ENCODE measurements around the gene KRTAP2-1. TPM values are rescaled to one million over a fixed set of nuclear protein-coding genes. Genes with fewer than 3 reads are reported as not detected.

Gene KRTAP2-1
- total RNA-seq, 1 donor from 2014 or later = not detected

DNA sequence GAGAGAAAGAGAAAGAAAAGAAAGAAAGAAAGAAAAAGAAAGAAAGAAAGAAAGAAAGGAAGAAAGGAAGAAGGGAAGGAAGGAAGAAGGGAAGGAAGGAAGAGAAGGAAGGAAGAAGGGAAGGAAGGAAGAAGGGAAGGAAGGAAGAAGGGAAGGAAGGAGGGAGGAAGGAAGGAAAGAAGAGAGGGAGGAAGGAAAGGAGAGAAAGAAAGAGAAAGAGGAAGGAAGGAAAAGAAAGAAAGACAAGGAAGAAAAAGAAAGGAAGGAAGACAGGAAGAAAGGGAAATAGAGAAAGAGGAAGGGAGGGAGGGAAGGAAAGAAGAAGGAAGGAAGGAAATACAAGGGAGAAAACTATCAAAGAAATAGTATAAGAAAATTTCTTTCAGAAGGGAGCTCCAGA is 29.7 kb upstream of the KRTAP2-1 start:
- no peaks in the 10 kb centered on the region for H3K4me1 Mint-ChIP-seq (ENCODE audit: low read depth, unreplicated experiment)
- H3K27me3 Mint-ChIP-seq (ENCODE audit: unreplicated experiment) = peaks cover 6% of the 10 kb centered on the region
- TF ChIP-seq, protein P1, sequence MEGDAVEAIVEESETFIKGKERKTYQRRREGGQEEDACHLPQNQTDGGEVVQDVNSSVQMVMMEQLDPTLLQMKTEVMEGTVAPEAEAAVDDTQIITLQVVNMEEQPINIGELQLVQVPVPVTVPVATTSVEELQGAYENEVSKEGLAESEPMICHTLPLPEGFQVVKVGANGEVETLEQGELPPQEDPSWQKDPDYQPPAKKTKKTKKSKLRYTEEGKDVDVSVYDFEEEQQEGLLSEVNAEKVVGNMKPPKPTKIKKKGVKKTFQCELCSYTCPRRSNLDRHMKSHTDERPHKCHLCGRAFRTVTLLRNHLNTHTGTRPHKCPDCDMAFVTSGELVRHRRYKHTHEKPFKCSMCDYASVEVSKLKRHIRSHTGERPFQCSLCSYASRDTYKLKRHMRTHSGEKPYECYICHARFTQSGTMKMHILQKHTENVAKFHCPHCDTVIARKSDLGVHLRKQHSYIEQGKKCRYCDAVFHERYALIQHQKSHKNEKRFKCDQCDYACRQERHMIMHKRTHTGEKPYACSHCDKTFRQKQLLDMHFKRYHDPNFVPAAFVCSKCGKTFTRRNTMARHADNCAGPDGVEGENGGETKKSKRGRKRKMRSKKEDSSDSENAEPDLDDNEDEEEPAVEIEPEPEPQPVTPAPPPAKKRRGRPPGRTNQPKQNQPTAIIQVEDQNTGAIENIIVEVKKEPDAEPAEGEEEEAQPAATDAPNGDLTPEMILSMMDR (IDR thresholded peaks at IDR 0.05; ENCODE audit: partially characterized antibody, unreplicated experiment) = no peak
- H3K36me3 Mint-ChIP-seq (ENCODE audit: unreplicated experiment) = peaks cover 7% of the 10 kb centered on the region
- H3K9me3 Mint-ChIP-seq (ENCODE audit: unreplicated experiment) = peaks cover 7% of the 10 kb centered on the region
- no peak for DNase-seq
- no peak overlapping the region for H3K4me3 Mint-ChIP-seq (ENCODE audit: unreplicated experiment)
- no peak overlapping the region for H3K27ac Mint-ChIP-seq (ENCODE audit: unreplicated experiment)

DNA sequence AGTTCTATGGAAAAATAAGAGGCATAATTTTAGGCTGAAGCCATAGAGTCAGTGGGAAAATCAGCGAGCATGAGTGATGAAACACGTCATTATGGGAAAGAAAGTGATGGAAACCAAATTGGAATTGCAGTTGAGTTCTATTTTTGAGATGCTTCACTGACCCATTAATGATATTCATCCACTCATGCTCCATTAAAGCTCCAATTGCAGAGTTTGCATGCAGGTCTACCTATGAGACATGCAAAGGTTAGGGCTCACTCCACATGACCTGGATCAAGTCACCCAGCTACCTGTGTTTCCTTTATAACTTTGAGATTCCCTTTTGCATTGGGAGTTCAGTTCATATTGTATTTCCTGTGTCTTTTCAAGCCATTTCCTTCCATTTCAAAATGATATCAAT is 26.6 kb upstream of the KRTAP2-1 start:
- H3K4me3 Mint-ChIP-seq (ENCODE audit: unreplicated experiment) = no peak overlapping the region
- H3K27me3 Mint-ChIP-seq (ENCODE audit: unreplicated experiment) = peaks cover 8% of the 10 kb centered on the region
- peaks cover 9% of the 10 kb centered on the region for H3K9me3 Mint-ChIP-seq (ENCODE audit: unreplicated experiment)
- TF ChIP-seq, protein P1 (IDR thresholded peaks at IDR 0.05; ENCODE audit: partially characterized antibody, unreplicated experiment) = no peak
- peaks cover 5% of the 10 kb centered on the region for H3K4me1 Mint-ChIP-seq (ENCODE audit: low read depth, unreplicated experiment)
- peaks cover 8% of the 10 kb centered on the region for H3K36me3 Mint-ChIP-seq (ENCODE audit: unreplicated experiment)
- no peak overlapping the region for H3K27ac Mint-ChIP-seq (ENCODE audit: unreplicated experiment)
- DNase-seq = no peak

DNA sequence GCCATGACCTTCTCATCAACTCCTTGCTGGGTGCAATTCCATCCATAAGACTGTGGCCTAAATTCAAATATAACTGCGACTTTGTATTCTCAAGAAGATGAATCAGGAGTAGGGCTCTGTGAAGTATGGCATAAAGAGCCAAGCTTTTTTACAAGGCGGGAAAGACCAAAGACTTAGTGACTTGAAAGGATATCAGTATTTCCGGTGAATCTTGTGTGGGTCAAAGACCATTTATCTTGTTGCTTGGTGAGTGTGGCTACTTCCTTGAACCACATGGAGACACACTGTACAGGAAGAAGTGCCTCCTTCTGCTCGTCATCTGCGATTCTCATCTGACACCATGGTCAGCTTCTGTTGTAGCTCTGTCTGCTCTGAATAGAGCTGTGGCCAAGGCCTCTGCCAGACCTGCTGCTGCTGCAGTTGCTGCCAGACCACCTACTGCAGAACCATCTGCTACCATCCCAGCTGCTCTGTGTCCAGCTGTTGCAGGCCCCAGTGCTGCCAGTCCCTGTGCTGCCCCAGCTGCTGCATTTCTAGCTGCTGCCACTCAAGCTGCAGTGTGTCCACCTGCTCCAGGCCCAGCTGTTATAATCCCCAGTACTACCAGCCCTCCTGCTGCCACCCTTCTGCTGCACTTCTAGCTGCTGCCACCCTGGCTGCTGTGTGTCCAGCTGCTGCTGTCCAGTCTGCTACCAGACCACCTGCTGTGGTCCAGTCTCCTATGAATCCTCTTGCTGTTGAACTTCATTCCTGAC is 24.7 kb upstream of the KRTAP2-1 start:
- Mint-ChIP-seq H3K4me1 (ENCODE audit: low read depth, unreplicated experiment) (peaks cover 5% of the 10 kb centered on the region), H3K4me3 (ENCODE audit: unreplicated experiment) (peak overlapping the region; percentile 67), H3K36me3 (ENCODE audit: unreplicated experiment) (peaks cover 8% of the 10 kb centered on the region), H3K27me3 (ENCODE audit: unreplicated experiment) (peaks cover 8% of the 10 kb centered on the region), H3K27ac (ENCODE audit: unreplicated experiment) (peak overlapping the region; percentile 90), H3K9me3 (ENCODE audit: unreplicated experiment) (peaks cover 9% of the 10 kb centered on the region)
- peak; percentile 48 for DNase-seq
- TF ChIP-seq, protein P1 (IDR thresholded peaks at IDR 0.05; ENCODE audit: partially characterized antibody, unreplicated experiment) = no peak

DNA sequence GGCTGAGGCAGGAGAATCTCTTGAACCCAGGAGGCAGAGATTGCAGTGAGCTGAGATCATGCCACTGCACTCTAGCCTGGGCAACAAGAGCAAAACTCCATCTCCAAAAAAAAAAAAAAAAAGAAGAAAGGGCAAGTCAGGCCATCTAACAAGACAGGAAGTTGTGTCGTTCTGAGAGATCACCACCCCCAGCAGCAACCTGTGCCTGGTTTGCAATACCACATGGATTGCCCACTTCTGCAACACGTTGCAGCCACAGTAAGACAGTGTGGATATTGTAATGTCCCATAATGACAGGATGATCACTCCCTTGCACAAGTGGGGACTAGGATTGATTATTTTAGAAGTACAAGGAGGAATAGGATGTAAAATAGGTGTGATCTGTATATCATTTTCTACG is 21.9 kb upstream of the KRTAP2-1 start:
- peaks cover 13% of the 10 kb centered on the region for H3K36me3 Mint-ChIP-seq (ENCODE audit: unreplicated experiment)
- H3K27ac Mint-ChIP-seq (ENCODE audit: unreplicated experiment) = no peak overlapping the region
- no peak overlapping the region for H3K4me3 Mint-ChIP-seq (ENCODE audit: unreplicated experiment)
- TF ChIP-seq, protein P1 (IDR thresholded peaks at IDR 0.05; ENCODE audit: partially characterized antibody, unreplicated experiment) = no peak
- DNase-seq = no peak
- H3K9me3 Mint-ChIP-seq (ENCODE audit: unreplicated experiment) = peaks cover 9% of the 10 kb centered on the region
- H3K27me3 Mint-ChIP-seq (ENCODE audit: unreplicated experiment) = peaks cover 8% of the 10 kb centered on the region
- H3K4me1 Mint-ChIP-seq (ENCODE audit: low read depth, unreplicated experiment) = peaks cover 5% of the 10 kb centered on the region

DNA sequence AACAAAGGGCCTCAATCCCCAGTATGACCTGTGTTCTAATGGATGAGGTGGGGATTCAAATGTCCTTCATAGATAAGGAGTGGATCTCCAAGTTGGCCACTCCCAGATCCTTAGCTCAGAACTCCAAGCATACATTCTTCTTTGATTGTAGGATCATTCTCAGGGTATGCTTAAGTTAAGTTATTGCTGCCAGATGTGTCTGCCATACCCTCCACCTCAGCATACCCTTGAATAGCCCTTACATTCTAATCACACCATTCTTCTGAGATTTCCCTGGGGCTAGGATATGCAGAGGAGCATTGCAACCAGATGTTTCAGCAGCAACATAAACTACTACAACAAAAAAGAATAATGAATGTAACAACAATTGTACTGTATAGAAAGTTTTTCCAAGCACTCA is 20.2 kb upstream of the KRTAP2-1 start:
- Mint-ChIP-seq H3K9me3 (ENCODE audit: unreplicated experiment) (peaks cover 9% of the 10 kb centered on the region), H3K27ac (ENCODE audit: unreplicated experiment) (no peak overlapping the region), H3K4me3 (ENCODE audit: unreplicated experiment) (no peak overlapping the region), H3K27me3 (ENCODE audit: unreplicated experiment) (peaks cover 7% of the 10 kb centered on the region), H3K4me1 (ENCODE audit: low read depth, unreplicated experiment) (peaks cover 5% of the 10 kb centered on the region), H3K36me3 (ENCODE audit: unreplicated experiment) (peaks cover 11% of the 10 kb centered on the region)
- TF ChIP-seq, protein P1 (IDR thresholded peaks at IDR 0.05; ENCODE audit: partially characterized antibody, unreplicated experiment) = no peak
- no peak for DNase-seq
